ENCODE data around the gene TRAF2.

Gene TRAF2

DNA sequence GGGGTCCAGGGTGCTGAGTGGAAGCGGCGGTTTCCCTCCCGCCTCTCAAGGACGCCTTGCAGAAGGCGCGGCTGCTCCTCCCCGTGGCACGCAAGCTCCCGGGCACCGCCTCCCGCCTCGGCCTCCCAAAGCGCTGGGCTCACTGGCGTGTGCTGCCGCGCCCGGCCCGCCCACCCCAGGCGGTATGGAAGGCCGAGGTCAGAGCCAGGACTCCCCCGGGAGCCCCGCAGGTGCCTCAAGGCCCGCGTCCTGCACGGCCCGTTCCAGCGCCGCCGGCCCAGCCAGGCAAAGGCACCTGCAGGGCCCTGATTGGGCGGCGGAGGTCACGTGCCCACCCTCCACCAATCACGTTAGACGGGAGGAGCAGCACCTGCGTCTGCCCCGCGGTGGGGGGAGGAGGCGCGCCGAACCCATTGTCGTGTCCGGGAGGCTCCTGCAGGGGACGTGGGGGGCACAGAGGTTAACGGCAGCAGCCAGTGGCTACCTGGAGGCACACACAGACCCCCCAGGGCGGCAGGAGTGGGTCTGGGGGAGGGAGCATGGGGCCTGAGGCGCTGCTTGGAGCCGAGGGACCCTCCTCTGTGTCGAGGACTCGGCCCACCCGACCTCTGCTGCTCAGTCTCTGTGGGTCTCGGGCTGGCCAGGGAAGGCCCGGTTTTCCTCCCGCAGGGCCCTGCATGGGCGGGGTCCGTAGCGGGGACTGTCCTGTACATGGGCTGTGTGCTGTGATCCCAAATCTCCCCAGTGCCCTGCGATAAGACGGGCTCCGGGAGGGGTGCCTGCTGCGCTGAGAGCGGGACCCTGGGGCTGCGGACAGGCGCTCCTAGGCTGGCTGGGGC, 63.7 kb downstream of the TRAF2 start:
- no peaks in the 10 kb centered on the region for H3K36me3 ChIP-seq (ENCODE audit: control insufficient read depth, insufficient read depth, low read length)
- peak; percentile 94 for DNase-seq (ENCODE audit: extremely low read depth, insufficient read length)
- H3K27me3 ChIP-seq (replicated peaks; ENCODE audit: control insufficient read depth, insufficient read depth, low read length) = peaks cover 1% of the 10 kb centered on the region; the same call in 1 of the 2 replicates
- peak; percentile 34 for TF ChIP-seq CTCF (IDR thresholded peaks at IDR 0.05; ENCODE audit: insufficient read depth, low read length, poor library complexity, severe bottlenecking)
- peak overlapping the region; percentile 71 for H3K4me3 ChIP-seq (replicated peaks; ENCODE audit: low read depth, low read length)

GRCh38 chr9:136950656-136951276, 64.5 kb downstream of the TRAF2 start:
- Histone ChIP-seq H3K4me3 (replicated peaks; ENCODE audit: low read depth, low read length) (peak overlapping the region; percentile 71), H3K27me3 (replicated peaks; ENCODE audit: control insufficient read depth, insufficient read depth, low read length) (peaks cover 1% of the 10 kb centered on the region; the same call in 1 of the 2 replicates), H3K36me3 (ENCODE audit: control insufficient read depth, insufficient read depth, low read length) (no peaks in the 10 kb centered on the region)
- TF ChIP-seq CTCF (IDR thresholded peaks at IDR 0.05; ENCODE audit: insufficient read depth, low read length, poor library complexity, severe bottlenecking) = no peak
- DNase-seq (ENCODE audit: extremely low read depth, insufficient read length) = no peak

- no peak for DNase-seq (ENCODE audit: extremely low read depth, insufficient read length)
- TF ChIP-seq CTCF (IDR thresholded peaks at IDR 0.05; ENCODE audit: insufficient read depth, low read length, poor library complexity, severe bottlenecking) = no peak
- peaks cover 1% of the 10 kb centered on the region; the same call in 1 of the 2 replicates for H3K27me3 ChIP-seq (replicated peaks; ENCODE audit: control insufficient read depth, insufficient read depth, low read length)
- no peak within 1 kb of the TSS for H3K4me3 ChIP-seq (replicated peaks; ENCODE audit: low read depth, low read length)
- no peaks in the 10 kb centered on the region for H3K36me3 ChIP-seq (ENCODE audit: control insufficient read depth, insufficient read depth, low read length)
Observed at GRCh38 chr9:136951541-136952320, 65.4 kb downstream of the TRAF2 start, which contains the start of gene LCN12. Gene LCN12 (plus strand): TSS chr9:136952273. CDS start chr9:136952328, 55 bp downstream.

- Histone ChIP-seq H3K36me3 (ENCODE audit: control insufficient read depth, insufficient read depth, low read length) (no peaks in the 10 kb centered on the region), H3K4me3 (replicated peaks; ENCODE audit: low read depth, low read length) (no peak overlapping the region), H3K27me3 (replicated peaks; ENCODE audit: control insufficient read depth, insufficient read depth, low read length) (peaks cover 1% of the 10 kb centered on the region; the same call in 1 of the 2 replicates)
- no peak for TF ChIP-seq CTCF (IDR thresholded peaks at IDR 0.05; ENCODE audit: insufficient read depth, low read length, poor library complexity, severe bottlenecking)
- no peak for DNase-seq (ENCODE audit: extremely low read depth, insufficient read length)
Observed at GRCh38 chr9:136952321-136952850, 66.1 kb downstream of the TRAF2 start.

DNA sequence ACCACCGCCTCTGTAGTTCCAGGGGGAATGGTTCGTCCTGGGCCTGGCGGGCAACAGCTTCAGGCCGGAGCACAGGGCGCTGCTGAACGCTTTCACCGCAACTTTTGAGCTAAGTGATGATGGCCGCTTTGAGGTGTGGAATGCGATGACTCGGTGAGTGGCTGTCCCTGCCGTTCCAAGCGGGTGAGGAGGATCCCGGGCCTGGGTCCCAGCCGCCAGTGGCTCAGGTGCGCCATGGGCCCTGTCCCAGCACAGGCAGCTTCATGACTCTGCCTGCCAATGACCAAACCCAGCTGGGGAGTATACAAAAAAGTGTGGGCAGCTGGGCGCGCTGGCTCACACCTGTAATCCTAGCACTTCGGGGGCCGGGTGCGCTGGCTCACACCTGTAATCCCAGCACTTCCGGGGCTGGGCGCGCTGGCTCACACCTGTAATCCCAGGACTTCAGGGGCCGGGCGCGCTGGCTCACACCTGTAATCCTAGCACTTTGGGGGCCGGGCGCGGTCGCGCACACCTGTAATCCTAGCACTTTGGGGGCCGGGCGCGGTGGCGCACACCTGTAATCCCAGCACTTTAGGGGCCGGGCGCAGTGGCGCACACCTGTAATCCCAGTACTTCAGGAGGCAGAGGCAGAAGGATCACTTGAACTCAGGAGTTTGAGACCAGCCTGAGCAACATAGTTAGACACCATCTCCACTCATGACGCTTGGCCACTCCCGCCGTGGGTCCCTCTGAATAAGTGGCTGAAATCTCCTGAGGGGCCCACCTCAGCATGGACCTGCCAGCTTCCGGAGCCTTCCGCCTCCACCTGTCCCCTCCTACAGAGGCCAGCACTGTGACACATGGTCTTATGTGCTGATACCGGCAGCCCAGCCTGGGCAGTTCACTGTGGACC, 66.8 kb downstream of the TRAF2 start:
- H3K27me3 ChIP-seq (replicated peaks; ENCODE audit: control insufficient read depth, insufficient read depth, low read length) = peaks cover 1% of the 10 kb centered on the region; the same call in 1 of the 2 replicates
- H3K4me3 ChIP-seq (replicated peaks; ENCODE audit: low read depth, low read length) = no peak overlapping the region
- DNase-seq (ENCODE audit: extremely low read depth, insufficient read length) = no peak
- no peaks in the 10 kb centered on the region for H3K36me3 ChIP-seq (ENCODE audit: control insufficient read depth, insufficient read depth, low read length)
- no peak for TF ChIP-seq CTCF (IDR thresholded peaks at IDR 0.05; ENCODE audit: insufficient read depth, low read length, poor library complexity, severe bottlenecking)
